HepG2 (cell line): Measurements from ENCODE around the gene NOX3. TPM values are rescaled to one million over a fixed set of nuclear protein-coding genes. Genes with fewer than 3 reads are reported as not detected.

Experiments used
- ARID5B ChIP-seq: IDR thresholded peaks from 2 replicates; pipeline ENCODE4 v1.4.0; 2020; ENCODE audit warnings: mild to moderate bottlenecking, missing genetic modification reagents
- ATF7 ChIP-seq, 2 experiments: fragments of 450-650 bp in 1 of 2; sonication (generic) in 1 of 2; formaldehyde crosslinking in 1 of 2; IDR thresholded peaks; 2 replicates each; pipeline versions ENCODE4 v1.4.0 to v1.6.1; 2016 to 2020; ENCODE audit warnings: antibody characterized with exemption in 1 of 2, mild to moderate bottlenecking in 1 of 2, missing genetic modification reagents in 1 of 2
- ELF3 ChIP-seq: IDR thresholded peaks from 2 replicates; pipeline ENCODE4 v1.6.1; 2016; ENCODE audit warnings: missing genetic modification reagents, missing compliant biosample characterization
- NCOR1 ChIP-seq: fragments of 200-600 bp; sonication (generic); IDR thresholded peaks from 2 replicates; pipeline ENCODE4 v1.7.0; 2017; ENCODE audit warnings: antibody characterized with exemption, low read length, borderline replicate concordance
- NFKBIZ ChIP-seq: IDR thresholded peaks from 2 replicates; pipeline ENCODE4 v1.6.1; 2018; ENCODE audit warnings: missing genetic modification reagents, missing compliant biosample characterization
- NFYB ChIP-seq: sonication (generic); formaldehyde crosslinking; IDR thresholded peaks from 2 replicates; pipeline ENCODE4 v1.4.0; 2020; ENCODE audit warnings: missing genetic modification reagents
- NR3C1 ChIP-seq: sonication (generic); formaldehyde crosslinking; IDR thresholded peaks from 2 replicates; pipeline ENCODE4 v1.4.0; 2020; ENCODE audit warnings: missing genetic modification reagents
- PAXIP1 ChIP-seq: sonication (generic); formaldehyde crosslinking; conservative IDR thresholded peaks from 2 replicates; pipeline ENCODE4 v1.4.0; 2020; ENCODE audit warnings: mild to moderate bottlenecking, missing genetic modification reagents, moderate library complexity
- RARA ChIP-seq: IDR thresholded peaks from 2 replicates; pipeline ENCODE4 v1.6.1; 2016; ENCODE audit warnings: missing genetic modification reagents, missing compliant biosample characterization
- RCOR2 ChIP-seq: IDR thresholded peaks from 2 replicates; pipeline ENCODE4 v1.6.1; 2016; ENCODE audit warnings: missing biosample characterization, missing genetic modification reagents
- SAP130 ChIP-seq: IDR thresholded peaks from 2 replicates; pipeline ENCODE4 v1.6.1; 2016; ENCODE audit warnings: low read depth
- SKIL ChIP-seq: sonication (generic); formaldehyde crosslinking; IDR thresholded peaks from 2 replicates; pipeline ENCODE4 v1.8.0; 2022; ENCODE audit warnings: missing genetic modification reagents, mild to moderate bottlenecking, moderate library complexity, borderline replicate concordance
- SMAD3 ChIP-seq: sonication (generic); formaldehyde crosslinking; IDR thresholded peaks from 2 replicates; pipeline ENCODE4 v1.4.0; 2020; ENCODE audit warnings: missing genetic modification reagents
- ZNF547 ChIP-seq: sonication (generic); formaldehyde crosslinking; IDR thresholded peaks from 2 replicates; pipeline ENCODE4 v1.5.1; 2020; ENCODE audit warnings: mild to moderate bottlenecking, missing genetic modification reagents
- ZNF670 ChIP-seq: sonication (generic); formaldehyde crosslinking; IDR thresholded peaks from 2 replicates; pipeline ENCODE4 v1.8.0; 2022; ENCODE audit warnings: mild to moderate bottlenecking, missing genetic modification reagents, borderline replicate concordance
- polyA plus RNA-seq, 8 experiments: library from polyadenylated mRNA; depleted of rRNA in 3 of 8; stranded (reverse) in 7 of 8; unstranded in 1 of 8; fragments of >200 nt; fragmentation: Illumina TruSeq in 4 of 8; extraction: Trizol in 4 of 8; gene quantifications; 2 replicates each; pipeline versions ENCODE4 v1.2.1 to v1.2.3, GENCODE V29; 2011 to 2016; ENCODE audit warnings: low read depth in 4 of 8, missing spikeins in 1 of 8, mixed read lengths in 1 of 8; ENCODE audit not compliant: insufficient read depth in 1 of 8
- total RNA-seq, 5 experiments: library from RNA; depleted of rRNA; stranded (reverse); fragments of >200 nt; fragmentation: Illumina TruSeq; extraction: Trizol; gene quantifications; 2 replicates each; pipeline ENCODE4 v1.2.3, GENCODE V29; 2016; ENCODE audit warnings: low read depth in 1 of 5
- TF ChIP-seq, protein P1 (sequence below): sonication (generic); formaldehyde crosslinking; IDR thresholded peaks from 2 replicates; pipeline ENCODE4 v1.4.0; 2020; ENCODE audit warnings: mild to moderate bottlenecking, missing genetic modification reagents, borderline replicate concordance

Gene NOX3
- total and polyA plus RNA-seq, 2 of the 13 experiments (the other 11 are each of a cell fraction or from before 2014, with no cell fraction given), result 0.09 to 0.18 TPM

DNA sequence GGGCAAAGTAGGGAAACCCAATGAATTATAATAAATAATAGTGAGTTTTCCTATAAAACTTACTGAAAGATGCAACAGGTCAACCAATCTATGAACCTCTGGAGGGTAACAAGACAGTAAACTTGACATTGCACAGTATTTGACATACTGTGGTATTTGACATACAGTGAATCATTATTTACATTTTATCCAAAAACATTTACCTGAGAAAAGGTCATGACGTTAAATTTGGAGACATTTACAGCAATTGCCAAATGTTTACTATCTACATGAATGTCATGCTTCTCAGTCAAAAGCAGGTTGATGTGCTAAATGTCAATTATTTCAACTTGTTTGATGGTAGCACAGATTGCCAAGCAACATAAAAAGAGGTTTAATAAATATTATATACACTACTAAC lies 35.8 kb upstream of the NOX3 start (continued):
- TF ChIP-seq ARID5B (CRISPR knock-in tag) (peak; percentile 99), RARA (CRISPR knock-in tag) (peak; percentile 99), SMAD3 (CRISPR knock-in tag) (peak; percentile 81; the same call in 1 of the 2 replicates), RCOR2 (CRISPR knock-in tag) (peak; percentile 87), NR3C1 (no peak), SKIL (CRISPR knock-in tag) (peak; percentile 74; the same call in 1 of the 2 replicates), NCOR1 (peak; percentile 52; the same call in 1 of the 2 replicates), NFYB (CRISPR knock-in tag) (no peak), PAXIP1 (CRISPR knock-in tag) (peak; percentile 73), ATF7 (IDR thresholded peaks at IDR 0.05) (peak; percentile 11; the same call in 1 of the 2 replicates), ATF7 (CRISPR knock-in tag; IDR thresholded peaks at IDR 0.05) (no peak), ELF3 (CRISPR knock-in tag) (peak; percentile 73), ZNF547 (CRISPR knock-in tag) (no peak), NFKBIZ (CRISPR knock-in tag) (0 out of 2 replicates have a peak, but pooled peaks have one; percentile 44), ZNF670 (CRISPR knock-in tag) (no peak), SAP130 (peak; percentile 88)
- TF ChIP-seq, protein P1, sequence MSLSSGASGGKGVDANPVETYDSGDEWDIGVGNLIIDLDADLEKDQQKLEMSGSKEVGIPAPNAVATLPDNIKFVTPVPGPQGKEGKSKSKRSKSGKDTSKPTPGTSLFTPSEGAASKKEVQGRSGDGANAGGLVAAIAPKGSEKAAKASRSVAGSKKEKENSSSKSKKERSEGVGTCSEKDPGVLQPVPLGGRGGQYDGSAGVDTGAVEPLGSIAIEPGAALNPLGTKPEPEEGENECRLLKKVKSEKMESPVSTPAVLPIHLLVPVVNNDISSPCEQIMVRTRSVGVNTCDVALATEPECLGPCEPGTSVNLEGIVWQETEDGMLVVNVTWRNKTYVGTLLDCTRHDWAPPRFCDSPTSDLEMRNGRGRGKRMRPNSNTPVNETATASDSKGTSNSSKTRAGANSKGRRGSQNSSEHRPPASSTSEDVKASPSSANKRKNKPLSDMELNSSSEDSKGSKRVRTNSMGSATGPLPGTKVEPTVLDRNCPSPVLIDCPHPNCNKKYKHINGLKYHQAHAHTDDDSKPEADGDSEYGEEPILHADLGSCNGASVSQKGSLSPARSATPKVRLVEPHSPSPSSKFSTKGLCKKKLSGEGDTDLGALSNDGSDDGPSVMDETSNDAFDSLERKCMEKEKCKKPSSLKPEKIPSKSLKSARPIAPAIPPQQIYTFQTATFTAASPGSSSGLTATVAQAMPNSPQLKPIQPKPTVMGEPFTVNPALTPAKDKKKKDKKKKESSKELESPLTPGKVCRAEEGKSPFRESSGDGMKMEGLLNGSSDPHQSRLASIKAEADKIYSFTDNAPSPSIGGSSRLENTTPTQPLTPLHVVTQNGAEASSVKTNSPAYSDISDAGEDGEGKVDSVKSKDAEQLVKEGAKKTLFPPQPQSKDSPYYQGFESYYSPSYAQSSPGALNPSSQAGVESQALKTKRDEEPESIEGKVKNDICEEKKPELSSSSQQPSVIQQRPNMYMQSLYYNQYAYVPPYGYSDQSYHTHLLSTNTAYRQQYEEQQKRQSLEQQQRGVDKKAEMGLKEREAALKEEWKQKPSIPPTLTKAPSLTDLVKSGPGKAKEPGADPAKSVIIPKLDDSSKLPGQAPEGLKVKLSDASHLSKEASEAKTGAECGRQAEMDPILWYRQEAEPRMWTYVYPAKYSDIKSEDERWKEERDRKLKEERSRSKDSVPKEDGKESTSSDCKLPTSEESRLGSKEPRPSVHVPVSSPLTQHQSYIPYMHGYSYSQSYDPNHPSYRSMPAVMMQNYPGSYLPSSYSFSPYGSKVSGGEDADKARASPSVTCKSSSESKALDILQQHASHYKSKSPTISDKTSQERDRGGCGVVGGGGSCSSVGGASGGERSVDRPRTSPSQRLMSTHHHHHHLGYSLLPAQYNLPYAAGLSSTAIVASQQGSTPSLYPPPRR (CRISPR knock-in tag), result peak; percentile 90; the same call in 1 of the 2 replicates
